Measurements from ENCODE around the gene STIM1. TPM values are rescaled to one million over a fixed set of nuclear protein-coding genes. Genes with fewer than 3 reads are reported as not detected.
A peak's percentile ranks its signal among the peaks of the same experiment; 100 is the strongest.
"Not testable (repeated sequence)": the region's sequence is repeated elsewhere in the genome, so short reads cannot be mapped to it uniquely, and the experiment has no call there.

STIM1 gene
- total RNA-seq, 1 donor from 2014 or later: 60.8 TPM

DNA sequence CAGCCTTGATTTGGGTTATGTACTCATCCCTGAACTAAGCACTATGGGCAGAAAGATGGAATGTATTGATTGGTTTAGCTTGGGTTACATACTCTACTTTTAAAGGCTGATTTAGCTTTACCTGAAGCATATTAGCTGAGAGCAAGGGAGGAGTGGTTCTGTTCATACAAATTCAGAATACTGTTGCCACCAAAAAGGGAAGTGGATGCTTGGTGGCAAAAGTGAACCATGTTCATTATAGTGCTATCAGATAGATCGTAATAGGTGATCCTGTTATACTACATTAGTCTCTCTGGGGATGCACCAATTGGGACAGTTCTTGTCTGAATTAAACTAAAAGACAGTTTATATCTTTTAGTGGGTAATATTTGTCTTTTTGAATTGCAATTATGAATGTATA, 194.7 kb downstream of the STIM1 start:
- Histone ChIP-seq H3K36me3 (ENCODE audit: control insufficient read depth, insufficient read depth, low read length) (no peaks in the 10 kb centered on the region), H3K27me3 (ENCODE audit: control insufficient read depth, insufficient read depth, low read length) (no peaks in the 10 kb centered on the region), H3K4me3 (ENCODE audit: low read depth, low read length) (no peak overlapping the region)
- no peak for FAIRE-seq
- DNase-seq (ENCODE audit: low read depth): no peak
- TF ChIP-seq, protein P1, sequence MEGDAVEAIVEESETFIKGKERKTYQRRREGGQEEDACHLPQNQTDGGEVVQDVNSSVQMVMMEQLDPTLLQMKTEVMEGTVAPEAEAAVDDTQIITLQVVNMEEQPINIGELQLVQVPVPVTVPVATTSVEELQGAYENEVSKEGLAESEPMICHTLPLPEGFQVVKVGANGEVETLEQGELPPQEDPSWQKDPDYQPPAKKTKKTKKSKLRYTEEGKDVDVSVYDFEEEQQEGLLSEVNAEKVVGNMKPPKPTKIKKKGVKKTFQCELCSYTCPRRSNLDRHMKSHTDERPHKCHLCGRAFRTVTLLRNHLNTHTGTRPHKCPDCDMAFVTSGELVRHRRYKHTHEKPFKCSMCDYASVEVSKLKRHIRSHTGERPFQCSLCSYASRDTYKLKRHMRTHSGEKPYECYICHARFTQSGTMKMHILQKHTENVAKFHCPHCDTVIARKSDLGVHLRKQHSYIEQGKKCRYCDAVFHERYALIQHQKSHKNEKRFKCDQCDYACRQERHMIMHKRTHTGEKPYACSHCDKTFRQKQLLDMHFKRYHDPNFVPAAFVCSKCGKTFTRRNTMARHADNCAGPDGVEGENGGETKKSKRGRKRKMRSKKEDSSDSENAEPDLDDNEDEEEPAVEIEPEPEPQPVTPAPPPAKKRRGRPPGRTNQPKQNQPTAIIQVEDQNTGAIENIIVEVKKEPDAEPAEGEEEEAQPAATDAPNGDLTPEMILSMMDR (IDR thresholded peaks at IDR 0.05; ENCODE audit: insufficient read depth, low read length, severe bottlenecking): no peak

DNA sequence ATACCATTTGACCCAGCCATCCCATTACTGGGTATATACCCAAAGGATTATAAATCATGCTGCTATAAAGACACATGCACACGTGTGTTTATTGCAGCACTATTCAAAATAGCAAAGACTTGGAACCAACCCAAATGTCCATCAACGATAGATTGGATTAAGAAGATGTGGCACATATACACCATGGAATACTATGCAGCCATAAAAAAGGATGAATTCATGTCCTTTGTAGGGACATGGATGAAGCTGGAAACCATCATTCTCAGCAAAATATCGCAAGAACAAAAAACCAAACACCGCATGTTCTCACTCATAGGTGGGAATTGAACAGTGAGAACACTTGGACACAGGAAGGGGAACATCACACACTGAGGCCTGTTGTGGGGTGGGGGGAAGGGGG, 197.7 kb downstream of the STIM1 start:
- H3K36me3 ChIP-seq (ENCODE audit: control insufficient read depth, insufficient read depth, low read length); FAIRE-seq; DNase-seq (ENCODE audit: low read depth); H3K27me3 ChIP-seq (ENCODE audit: control insufficient read depth, insufficient read depth, low read length); H3K4me3 ChIP-seq (ENCODE audit: low read depth, low read length): not testable (repeated sequence)

DNA sequence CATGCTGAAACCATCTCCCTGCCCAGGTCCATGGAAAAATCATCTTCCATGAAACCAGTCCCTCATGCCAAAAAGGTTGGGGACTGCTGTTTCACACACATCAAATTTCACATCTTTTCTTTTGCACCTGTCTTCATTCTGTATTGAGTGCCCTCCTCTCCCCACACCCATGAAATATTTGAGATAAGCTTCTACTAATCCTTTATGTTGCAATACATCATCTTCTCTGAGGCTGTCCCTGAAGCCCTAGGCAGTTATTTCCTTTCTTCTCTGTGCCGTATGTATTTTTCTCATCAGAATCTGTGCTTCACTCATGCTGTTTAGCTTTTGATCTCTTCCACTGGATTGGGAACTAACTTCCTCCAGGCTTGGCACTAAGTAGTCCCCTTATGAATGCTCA, 199.2 kb downstream of the STIM1 start:
- FAIRE-seq: no peak
- H3K36me3 ChIP-seq (ENCODE audit: control insufficient read depth, insufficient read depth, low read length): no peaks in the 10 kb centered on the region
- TF ChIP-seq, protein P1 (IDR thresholded peaks at IDR 0.05; ENCODE audit: insufficient read depth, low read length, severe bottlenecking): no peak
- H3K4me3 ChIP-seq (ENCODE audit: low read depth, low read length): no peak overlapping the region
- H3K27me3 ChIP-seq (ENCODE audit: control insufficient read depth, insufficient read depth, low read length): no peaks in the 10 kb centered on the region
- no peak for DNase-seq (ENCODE audit: low read depth)

DNA sequence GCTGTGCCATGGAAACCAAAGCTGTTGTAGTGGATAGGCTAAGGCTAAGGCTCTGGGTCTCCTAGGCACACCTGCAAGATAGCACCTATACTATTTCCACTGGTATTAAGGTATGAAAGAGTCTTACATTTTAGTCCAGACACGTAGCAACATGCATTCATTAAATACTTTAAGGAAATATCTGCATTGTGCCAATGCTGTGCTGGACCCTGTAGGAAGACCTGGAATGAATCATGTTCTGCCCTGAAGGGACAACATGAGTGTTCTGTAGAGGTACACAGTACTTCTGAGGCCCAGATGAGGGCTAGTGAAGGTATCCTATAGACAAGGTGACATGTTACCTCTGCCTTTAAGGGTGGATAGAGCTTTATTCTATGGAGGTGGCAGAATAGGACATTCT, 204.0 kb downstream of the STIM1 start:
- peak; percentile 96 for DNase-seq (ENCODE audit: low read depth)
- TF ChIP-seq, protein P1 (IDR thresholded peaks at IDR 0.05; ENCODE audit: insufficient read depth, low read length, severe bottlenecking): no peak
- Histone ChIP-seq H3K27me3 (ENCODE audit: control insufficient read depth, insufficient read depth, low read length) (no peaks in the 10 kb centered on the region), H3K4me3 (ENCODE audit: low read depth, low read length) (no peak overlapping the region), H3K36me3 (ENCODE audit: control insufficient read depth, insufficient read depth, low read length) (no peaks in the 10 kb centered on the region)
- no peak for FAIRE-seq

DNA sequence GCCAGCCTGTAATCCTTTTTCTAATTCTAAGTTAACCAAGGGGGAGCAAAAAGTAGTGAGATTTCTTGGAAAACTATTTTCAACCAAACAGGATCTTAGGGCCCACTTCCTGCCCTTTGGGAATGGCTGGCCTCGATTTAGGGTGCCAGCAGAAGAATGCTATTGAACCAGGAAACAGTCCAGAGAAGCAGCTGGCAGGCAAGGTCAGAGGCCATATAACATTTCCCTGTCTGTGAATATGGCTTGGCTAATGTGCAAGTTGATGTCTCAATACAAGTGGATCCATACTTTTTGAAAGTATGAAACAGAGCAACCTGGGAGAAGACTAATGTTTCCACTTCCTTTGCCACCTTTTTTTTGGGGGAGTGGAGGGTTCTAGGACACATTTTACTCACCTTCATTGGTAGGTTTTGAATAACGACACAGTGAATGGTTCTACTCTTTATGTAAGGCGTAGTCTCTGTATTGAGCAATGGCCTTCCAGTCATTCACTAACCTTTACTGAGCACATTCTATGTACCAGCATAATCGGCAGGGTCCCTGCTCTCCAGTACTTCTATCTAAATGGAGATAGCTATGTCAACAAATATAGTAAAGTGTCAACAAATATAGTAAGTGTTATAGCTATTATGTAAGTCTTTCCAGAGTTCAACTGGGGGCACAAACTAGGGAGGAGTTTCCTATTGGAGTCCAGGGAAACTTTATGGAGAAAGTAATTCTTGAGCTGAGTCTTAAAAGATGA, 204.9 kb downstream of the STIM1 start:
- TF ChIP-seq, protein P1 (IDR thresholded peaks at IDR 0.05; ENCODE audit: insufficient read depth, low read length, severe bottlenecking): no peak
- Histone ChIP-seq H3K27me3 (ENCODE audit: control insufficient read depth, insufficient read depth, low read length) (no peaks in the 10 kb centered on the region), H3K36me3 (ENCODE audit: control insufficient read depth, insufficient read depth, low read length) (no peaks in the 10 kb centered on the region), H3K4me3 (ENCODE audit: low read depth, low read length) (no peak overlapping the region)
- DNase-seq (ENCODE audit: low read depth) (no peak), FAIRE-seq (no peak)

DNA sequence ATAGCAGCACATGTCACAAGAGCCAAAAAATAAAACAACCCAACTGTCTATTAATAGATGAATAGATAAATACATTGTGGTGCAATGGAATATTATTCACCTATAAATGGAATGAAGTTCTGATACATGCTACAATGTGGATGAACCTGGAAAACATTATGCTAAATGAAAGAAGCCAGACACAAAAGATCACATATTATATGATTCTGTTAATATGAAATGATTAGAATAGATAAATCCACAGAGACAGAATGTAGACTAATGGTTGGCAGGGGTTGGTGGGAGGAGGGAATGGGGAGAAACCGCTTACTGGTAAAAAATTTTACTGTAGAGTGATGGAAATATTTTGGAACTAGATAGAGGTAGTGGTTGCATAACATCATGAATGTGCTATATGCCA, 206.2 kb downstream of the STIM1 start:
- no peak for DNase-seq (ENCODE audit: low read depth)
- TF ChIP-seq, protein P1 (IDR thresholded peaks at IDR 0.05; ENCODE audit: insufficient read depth, low read length, severe bottlenecking): no peak
- Histone ChIP-seq H3K27me3 (ENCODE audit: control insufficient read depth, insufficient read depth, low read length) (no peaks in the 10 kb centered on the region), H3K4me3 (ENCODE audit: low read depth, low read length) (no peak overlapping the region), H3K36me3 (ENCODE audit: control insufficient read depth, insufficient read depth, low read length) (no peaks in the 10 kb centered on the region)
- FAIRE-seq: no peak

Data from bronchial epithelial cell (primary cell).